ENCODE data around the gene LRP3.
A peak's percentile ranks its signal among the peaks of the same experiment; 100 is the strongest.
"Not testable (repeated sequence)": the region's sequence is repeated elsewhere in the genome, so short reads cannot be mapped to it uniquely, and the experiment has no call there.

LRP3 gene

GRCh38 chr19:33193865-33194362, at the start of gene LRP3:
Gene LRP3, plus strand, starts transcription at chr19:33194330. Its CDS starts 456 bp downstream, at chr19:33194786.
- peak; percentile 59 for DNase-seq

- no peak for DNase-seq
Measured at GRCh38 chr19:33146209-33146608, 47.9 kb upstream of the LRP3 start.

GRCh38 chr19:33147538-33147937, 46.6 kb upstream of the LRP3 start:
- no peak for DNase-seq

GRCh38 chr19:33150852-33151518, 43.1 kb upstream of the LRP3 start:
- no peak for DNase-seq

- DNase-seq, result no peak
Measured at GRCh38 chr19:33152176-33152575, 42.0 kb upstream of the LRP3 start.

- not testable (repeated sequence) for DNase-seq
Measured at GRCh38 chr19:33152625-33153024, 41.5 kb upstream of the LRP3 start.

GRCh38 chr19:33154313-33154712, 39.8 kb upstream of the LRP3 start:
- DNase-seq, result not testable (repeated sequence)

GRCh38 chr19:33156334-33156733, 37.8 kb upstream of the LRP3 start:
- DNase-seq, result no peak

- DNase-seq, result no peak
Measured at GRCh38 chr19:33157906-33158305, 36.2 kb upstream of the LRP3 start.

- DNase-seq, result no peak
Measured at GRCh38 chr19:33158365-33158764, 35.8 kb upstream of the LRP3 start.

GRCh38 chr19:33159149-33159548, 35.0 kb upstream of the LRP3 start:
- DNase-seq, result no peak

GRCh38 chr19:33159893-33160292, 34.2 kb upstream of the LRP3 start:
- DNase-seq, result no peak

- no peak for DNase-seq
Measured at GRCh38 chr19:33161201-33161600, 32.9 kb upstream of the LRP3 start.

- no peak for DNase-seq
Measured at GRCh38 chr19:33163481-33163880, 30.6 kb upstream of the LRP3 start.

- DNase-seq, result not testable (repeated sequence)
Measured at GRCh38 chr19:33166037-33166436, 28.1 kb upstream of the LRP3 start.

- DNase-seq, result no peak
Measured at GRCh38 chr19:33167438-33167837, 26.7 kb upstream of the LRP3 start.

- no peak for DNase-seq
Measured at GRCh38 chr19:33168528-33168927, 25.6 kb upstream of the LRP3 start.

- no peak for DNase-seq
Measured at GRCh38 chr19:33171222-33171795, 22.8 kb upstream of the LRP3 start.

- no peak for DNase-seq
Measured at GRCh38 chr19:33171916-33172359, 22.2 kb upstream of the LRP3 start.

GRCh38 chr19:33174186-33174585, 19.9 kb upstream of the LRP3 start:
- DNase-seq, result no peak

- DNase-seq, result no peak
Measured at GRCh38 chr19:33175156-33175782, 18.9 kb upstream of the LRP3 start.

- DNase-seq, result no peak
Measured at GRCh38 chr19:33175886-33176669, 18.1 kb upstream of the LRP3 start.

Measured in midbrain (tissue), 1 donor.